Calu3 (cell line): Measurements from ENCODE around the gene ADAMTS18. TPM values are rescaled to one million over a fixed set of nuclear protein-coding genes. Genes with fewer than 3 reads are reported as not detected.

Source experiments
- BruUV-seq: library from RNA; stranded (reverse); fragments of 400-500 nt; replicated peaks from 2 replicates; lab custom pipeline; 2021; lab: Mats Ljungman, UMichigan
- CTCF ChIA-PET: fragments of 300-600 bp; sonication (Branson Sonifier 250); formaldehyde crosslinking; loops from one replicate; lab custom pipeline; 2022; ENCODE audit warnings: antibody characterized with exemption; lab: Charles Lee
- DNase-seq: peaks from one replicate; pipeline ENCODE4 v3.0.0; 2022
- H3K27ac Mint-ChIP-seq: one replicate; pipeline ENCODE4 v1.8.0; 2022; ENCODE audit warnings: mixed read lengths; ENCODE audit not compliant: unreplicated experiment
- H3K27me3 Mint-ChIP-seq: one replicate; pipeline ENCODE4 v1.8.0; 2022; ENCODE audit warnings: mixed read lengths; ENCODE audit not compliant: unreplicated experiment
- H3K36me3 Mint-ChIP-seq: one replicate; pipeline ENCODE4 v1.8.0; 2022; ENCODE audit warnings: mild to moderate bottlenecking, moderate library complexity, mixed read lengths; ENCODE audit not compliant: insufficient read depth, unreplicated experiment
- H3K4me1 Mint-ChIP-seq: one replicate; pipeline ENCODE4 v1.8.0; 2022; ENCODE audit warnings: mild to moderate bottlenecking, low read depth, mixed read lengths; ENCODE audit not compliant: unreplicated experiment
- H3K4me3 Mint-ChIP-seq: one replicate; pipeline ENCODE4 v1.8.0; 2022; ENCODE audit warnings: mild to moderate bottlenecking, low read depth, moderate library complexity, mixed read lengths; ENCODE audit not compliant: unreplicated experiment
- H3K9me3 Mint-ChIP-seq: one replicate; pipeline ENCODE4 v1.8.0; 2022; ENCODE audit warnings: low read depth, mixed read lengths; ENCODE audit not compliant: unreplicated experiment
- CTCF ChIP-seq: fragments of 200-600 bp; IDR thresholded peaks from one replicate; pipeline ENCODE4 v1.8.0; 2022; ENCODE audit warnings: antibody characterized with exemption; ENCODE audit not compliant: unreplicated experiment
- intact Hi-C: fragments of 100-400 bp; cut with micrococcal nuclease; formaldehyde crosslinking; loops from one replicate; pipeline ENCODE4 v1.10.0; 2022; ENCODE audit not compliant: unreplicated experiment
- total RNA-seq: library from RNA; stranded (reverse); gene quantifications from 2 replicates; pipeline ENCODE4 v1.2.3, GENCODE V29; 2022

The ADAMTS18 gene
- total RNA-seq, 1 experiment from 2014 or later, result not detected

DNA sequence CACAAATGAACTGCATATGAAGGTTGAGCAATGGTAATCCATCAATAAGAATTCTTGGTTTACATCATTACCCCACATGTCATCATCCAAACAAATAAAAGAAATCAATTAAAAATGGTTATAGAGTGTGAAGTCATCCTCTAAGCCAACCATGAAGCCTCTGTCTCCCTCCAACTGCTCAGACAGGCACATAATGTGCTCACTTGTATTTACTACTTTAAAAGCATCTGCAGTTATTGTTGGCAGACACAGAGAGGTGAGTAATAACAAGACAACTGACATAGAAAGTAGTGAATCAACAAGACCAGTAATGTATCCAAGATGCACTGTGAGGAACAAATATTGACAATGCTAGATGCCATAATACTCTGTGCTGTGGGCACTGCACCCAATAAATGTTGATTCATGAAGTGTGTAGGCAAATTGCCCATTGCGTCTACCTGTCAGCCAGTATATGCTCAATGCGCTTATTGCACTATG is 20.0 kb downstream of the ADAMTS18 start:
- peaks cover 8% of the 10 kb centered on the region for H3K27me3 Mint-ChIP-seq
- CTCF ChIA-PET, result no interaction called here
- no peak overlapping the region for H3K27ac Mint-ChIP-seq
- DNase-seq, result no peak
- TF ChIP-seq CTCF, result no peak
- intact Hi-C loops, result no loop called here
- H3K9me3 Mint-ChIP-seq, result peaks cover 6% of the 10 kb centered on the region
- H3K36me3 Mint-ChIP-seq, result no peaks in the 10 kb centered on the region
- peaks cover 2% of the 10 kb centered on the region for H3K4me1 Mint-ChIP-seq
- BruUV-seq, result no TSS peak
- no peak overlapping the region for H3K4me3 Mint-ChIP-seq

GRCh38 chr16:77410449-77410848 is 24.4 kb downstream of the ADAMTS18 start:
- CTCF ChIA-PET, result no interaction called here
- H3K4me3 Mint-ChIP-seq, result no peak overlapping the region
- no peak for DNase-seq
- H3K4me1 Mint-ChIP-seq, result no peaks in the 10 kb centered on the region
- no peak for TF ChIP-seq CTCF
- H3K9me3 Mint-ChIP-seq, result peaks cover 8% of the 10 kb centered on the region
- intact Hi-C loops, result no loop called here
- H3K27me3 Mint-ChIP-seq, result no peaks in the 10 kb centered on the region
- no peak overlapping the region for H3K27ac Mint-ChIP-seq
- H3K36me3 Mint-ChIP-seq, result no peaks in the 10 kb centered on the region
- no TSS peak for BruUV-seq

DNA sequence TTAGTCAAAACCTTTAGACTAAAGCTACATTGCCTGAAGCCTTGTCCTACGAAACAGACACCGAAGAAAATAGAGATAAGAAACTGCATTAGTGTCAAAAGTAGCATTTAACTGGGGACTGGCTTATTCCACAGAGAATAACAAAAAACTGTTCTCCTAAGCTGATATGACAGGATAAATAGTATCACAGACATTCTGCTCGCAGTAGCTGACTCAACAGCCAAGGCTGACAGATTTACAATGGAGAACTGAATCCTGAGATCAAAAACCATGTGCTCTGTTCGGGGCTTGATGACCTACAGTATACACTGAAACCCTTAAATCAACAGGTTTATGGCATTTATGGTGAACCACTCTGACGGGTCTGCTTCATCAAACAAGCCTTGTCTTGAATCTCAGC is 25.5 kb downstream of the ADAMTS18 start:
- H3K9me3 Mint-ChIP-seq, result peaks cover 8% of the 10 kb centered on the region
- CTCF ChIA-PET, result no interaction called here
- no TSS peak for BruUV-seq
- no peak for DNase-seq
- H3K4me1 Mint-ChIP-seq, result no peaks in the 10 kb centered on the region
- TF ChIP-seq CTCF, result no peak
- no peaks in the 10 kb centered on the region for H3K27me3 Mint-ChIP-seq
- H3K27ac Mint-ChIP-seq, result no peak overlapping the region
- intact Hi-C loops, result no loop called here
- no peak overlapping the region for H3K4me3 Mint-ChIP-seq
- H3K36me3 Mint-ChIP-seq, result no peaks in the 10 kb centered on the region

DNA sequence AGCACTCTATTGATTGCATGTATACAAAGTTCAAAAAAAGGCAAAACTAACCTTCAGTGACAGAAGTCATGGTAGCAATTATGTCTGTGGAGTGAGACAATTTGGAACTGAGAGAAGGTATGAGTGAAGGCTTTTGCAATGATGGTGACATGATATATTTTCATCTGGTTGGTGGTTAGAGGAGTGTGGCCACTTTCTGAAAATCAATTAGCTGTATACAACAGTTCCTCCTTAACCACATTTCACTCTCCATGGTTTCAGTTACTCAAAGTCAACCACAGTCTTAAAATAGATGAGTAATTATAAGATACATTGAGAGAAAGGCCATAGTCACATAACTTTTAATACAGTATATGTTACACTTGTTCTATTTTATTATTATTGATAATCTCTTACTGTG is 26.2 kb downstream of the ADAMTS18 start:
- DNase-seq, result no peak
- TF ChIP-seq CTCF, result no peak
- CTCF ChIA-PET, result no interaction called here
- no peak overlapping the region for H3K27ac Mint-ChIP-seq
- no peaks in the 10 kb centered on the region for H3K4me1 Mint-ChIP-seq
- H3K27me3 Mint-ChIP-seq, result no peaks in the 10 kb centered on the region
- no peaks in the 10 kb centered on the region for H3K36me3 Mint-ChIP-seq
- H3K9me3 Mint-ChIP-seq, result peaks cover 8% of the 10 kb centered on the region
- H3K4me3 Mint-ChIP-seq, result no peak overlapping the region
- no TSS peak for BruUV-seq
- intact Hi-C loops, result no loop called here
